ENCODE measurements around the gene CDC16. TPM values are rescaled to one million over a fixed set of nuclear protein-coding genes. Genes with fewer than 3 reads are reported as not detected.

The CDC16 gene
- total RNA-seq, 1 donor, result 27.4 TPM

DNA sequence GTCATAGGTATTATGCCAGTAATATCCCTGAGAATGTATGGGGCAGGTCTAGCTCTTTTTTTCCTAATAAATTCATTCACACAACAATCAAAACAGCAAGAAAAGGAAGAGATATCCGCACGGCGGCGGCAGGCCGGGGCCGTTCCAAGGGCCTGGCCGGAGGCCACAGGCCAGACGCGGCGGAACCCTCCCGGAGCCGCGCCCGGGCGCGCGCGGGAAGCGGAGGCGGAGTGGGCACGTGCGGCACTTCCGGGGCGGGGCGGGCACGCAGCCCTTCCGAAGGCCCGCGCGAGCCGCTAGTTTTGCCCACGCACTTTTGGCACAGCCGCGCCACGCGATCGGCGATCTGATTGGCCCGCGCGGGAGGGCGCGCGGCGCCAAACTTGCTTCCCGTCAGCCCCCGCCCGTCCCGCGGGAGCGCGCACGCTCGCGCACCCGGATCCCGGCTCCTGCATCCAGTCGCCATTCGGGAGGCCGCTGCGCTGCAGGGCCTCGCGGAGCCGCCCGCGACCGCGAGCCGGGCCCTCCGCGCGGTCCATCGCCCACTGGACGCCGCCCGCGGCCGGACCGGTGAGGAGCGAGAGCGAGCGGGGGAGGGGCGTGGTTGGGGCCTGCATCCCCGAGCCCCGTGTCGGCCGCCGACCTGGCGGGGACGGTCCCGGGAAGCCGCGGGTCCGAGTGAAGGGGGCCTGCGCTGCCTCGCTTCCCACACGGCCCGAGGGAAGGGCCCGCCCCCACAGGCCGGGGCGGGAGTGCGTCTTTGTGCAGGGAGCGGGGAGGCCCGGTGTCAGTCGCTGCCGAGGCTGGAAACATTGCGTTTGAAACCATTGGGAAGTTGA is 79.6 kb downstream of the CDC16 start, which contains the start of gene CHAMP1:
Gene CHAMP1, plus strand, starts transcription at position 430 of the 839 bp plus-strand sequence. CDS start 9,340 bp downstream, outside the sequence.
- Histone ChIP-seq H3K4me1 (ENCODE audit: insufficient read depth, low read length) (peaks cover 37% of the 10 kb centered on the region), H3K27me3 (ENCODE audit: insufficient read depth, low read length) (no peaks in the 10 kb centered on the region), H3K4me3 (ENCODE audit: low read length) (peak within 1 kb of the TSS; percentile 70), H3K9me3 (ENCODE audit: low read depth, low read length) (no peaks in the 10 kb centered on the region)

DNA sequence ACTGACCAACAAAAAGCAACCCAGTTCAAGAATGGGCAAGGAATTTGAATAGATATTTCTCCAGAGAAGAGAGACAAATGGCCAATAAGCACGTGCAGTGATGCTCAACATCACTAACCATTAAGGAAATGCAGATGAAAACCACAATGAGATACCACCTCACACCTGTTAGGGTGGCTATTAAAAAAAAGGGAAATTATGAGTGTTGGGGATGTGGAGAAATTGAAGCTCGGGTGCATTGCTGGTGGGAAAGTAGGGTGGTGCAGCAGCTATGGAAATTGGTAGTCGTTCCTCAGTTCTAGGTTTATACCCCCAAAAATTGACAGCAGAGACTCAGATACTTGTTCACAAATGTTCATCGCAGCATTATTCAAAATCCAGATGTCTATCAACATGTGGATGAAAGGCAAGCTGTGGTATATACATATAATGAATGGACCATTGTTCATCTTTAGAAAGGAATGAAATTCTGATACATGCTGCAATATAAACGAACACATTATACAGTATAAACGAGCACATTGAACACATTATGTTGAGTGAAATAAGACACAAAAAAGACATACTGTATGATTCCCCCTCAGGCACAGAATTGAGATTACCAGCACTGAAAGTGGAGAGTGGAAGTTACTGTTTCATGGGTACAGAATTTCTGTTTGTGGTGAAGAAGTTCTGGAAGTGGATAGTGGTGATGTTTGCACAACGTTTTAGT is 80.5 kb downstream of the CDC16 start:
- Histone ChIP-seq H3K27me3 (ENCODE audit: insufficient read depth, low read length) (no peaks in the 10 kb centered on the region), H3K4me1 (ENCODE audit: insufficient read depth, low read length) (peaks cover 40% of the 10 kb centered on the region), H3K4me3 (ENCODE audit: low read length) (peak overlapping the region; percentile 70), H3K9me3 (ENCODE audit: low read depth, low read length) (no peaks in the 10 kb centered on the region)

DNA sequence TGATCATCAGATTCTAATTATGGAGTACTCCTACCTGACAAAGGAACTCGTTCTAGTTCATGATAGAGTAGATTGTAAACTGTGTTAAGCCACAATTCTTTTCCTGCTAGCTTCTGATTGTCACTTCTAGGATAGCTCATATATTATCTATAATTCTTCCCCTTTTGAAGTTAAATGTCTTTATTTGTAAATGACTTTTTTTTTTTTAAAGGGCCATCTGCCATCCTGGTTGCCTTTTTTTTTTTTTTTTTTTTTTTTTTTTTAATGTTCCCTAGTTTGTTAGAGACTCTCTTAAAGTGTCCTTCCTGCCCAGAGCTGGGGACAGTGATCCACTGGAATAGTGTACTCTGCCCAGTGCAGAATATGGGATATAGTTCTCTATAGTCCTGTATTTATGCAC is 83.9 kb downstream of the CDC16 start:
- H3K4me1 ChIP-seq (ENCODE audit: insufficient read depth, low read length), result peaks cover 33% of the 10 kb centered on the region
- no peak overlapping the region for H3K4me3 ChIP-seq (ENCODE audit: low read length)
- no peaks in the 10 kb centered on the region for H3K9me3 ChIP-seq (ENCODE audit: low read depth, low read length)
- no peaks in the 10 kb centered on the region for H3K27me3 ChIP-seq (ENCODE audit: insufficient read depth, low read length)

DNA sequence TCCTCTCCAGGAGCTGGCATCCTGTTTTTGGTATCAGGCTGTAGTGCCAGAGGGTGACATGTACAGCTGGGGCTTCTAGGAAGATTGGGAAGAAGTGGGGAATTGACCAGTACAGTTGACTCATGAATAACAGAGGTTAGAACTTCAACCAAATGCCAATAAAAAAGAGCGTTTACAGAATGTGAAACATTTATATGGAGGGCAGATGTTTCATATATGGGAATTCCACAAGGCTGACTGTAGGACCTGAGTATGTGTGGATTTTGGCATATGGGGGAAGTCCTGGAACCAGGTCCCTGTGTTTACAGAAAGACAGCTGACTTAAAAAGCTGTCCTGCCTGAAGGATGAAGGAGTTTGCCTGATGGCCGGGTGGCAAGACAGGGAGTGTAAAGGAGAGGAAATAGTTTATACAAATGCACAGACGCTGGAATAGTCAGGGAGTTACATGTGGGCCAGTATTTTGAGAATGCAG is 84.8 kb downstream of the CDC16 start:
- Histone ChIP-seq H3K27me3 (ENCODE audit: insufficient read depth, low read length) (no peaks in the 10 kb centered on the region), H3K4me1 (ENCODE audit: insufficient read depth, low read length) (peaks cover 31% of the 10 kb centered on the region), H3K4me3 (ENCODE audit: low read length) (no peak overlapping the region)

DNA sequence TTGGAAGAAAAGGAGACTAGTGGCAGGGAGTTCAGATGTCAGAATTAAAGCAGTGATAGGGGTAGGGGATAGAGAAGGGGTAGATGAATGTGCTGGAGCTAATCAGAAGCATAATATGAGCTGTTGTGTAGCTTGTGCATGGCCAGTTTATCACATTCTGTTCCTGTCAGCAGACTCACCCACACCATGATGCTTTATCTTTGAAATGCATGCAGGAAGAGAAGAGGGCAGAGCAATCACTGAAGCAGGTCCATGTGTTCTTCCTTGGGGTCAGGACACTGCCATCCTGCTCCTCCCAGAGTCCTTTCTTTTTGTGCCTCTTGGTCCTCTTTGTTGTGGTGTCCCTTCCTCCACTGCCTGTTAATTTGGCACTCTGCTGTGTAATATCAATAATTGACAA is 85.4 kb downstream of the CDC16 start:
- H3K27me3 ChIP-seq (ENCODE audit: insufficient read depth, low read length), result no peaks in the 10 kb centered on the region
- H3K4me1 ChIP-seq (ENCODE audit: insufficient read depth, low read length), result peaks cover 35% of the 10 kb centered on the region

More for the DNA sequence above, 84.8 kb downstream of the CDC16 start:
- H3K9me3 ChIP-seq (ENCODE audit: low read depth, low read length), result no peaks in the 10 kb centered on the region

DNA sequence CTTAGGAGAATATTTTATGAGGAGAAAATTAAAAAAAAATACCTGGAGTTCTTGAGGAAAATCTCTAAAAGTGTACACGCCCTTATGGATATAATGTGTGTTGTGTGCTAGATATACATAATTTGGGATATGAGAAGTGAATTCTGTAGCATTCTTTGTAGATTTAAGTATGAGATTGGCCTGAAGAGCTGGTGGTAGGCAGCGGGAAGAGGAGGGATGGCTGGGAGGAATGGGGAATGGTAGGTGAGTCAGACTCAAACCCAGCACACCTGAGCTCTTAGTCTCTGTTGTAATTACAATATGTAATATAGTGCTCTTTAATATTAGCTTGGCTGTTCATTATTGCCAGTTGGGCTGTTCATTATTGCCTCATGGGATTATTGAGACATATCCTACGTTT is 86.6 kb downstream of the CDC16 start:
- H3K4me3 ChIP-seq (ENCODE audit: low read length), result no peak overlapping the region
- H3K9me3 ChIP-seq (ENCODE audit: low read depth, low read length), result no peaks in the 10 kb centered on the region
- no peaks in the 10 kb centered on the region for H3K27me3 ChIP-seq (ENCODE audit: insufficient read depth, low read length)
- H3K4me1 ChIP-seq (ENCODE audit: insufficient read depth, low read length), result peaks cover 34% of the 10 kb centered on the region

More for the DNA sequence above, 85.4 kb downstream of the CDC16 start:
- Histone ChIP-seq H3K9me3 (ENCODE audit: low read depth, low read length) (no peaks in the 10 kb centered on the region), H3K4me3 (ENCODE audit: low read length) (no peak overlapping the region)

Other genes with a start within 250 kb of the CDC16 start
- 78.9 TPM for gene RASA3, start 102.3 kb upstream of the CDC16 start, total RNA-seq
- 0.94 TPM for gene CFAP97D2, start 55.6 kb upstream of the CDC16 start, total RNA-seq
- 14.9 TPM for gene UPF3A, start 46.7 kb downstream of the CDC16 start, total RNA-seq
- 6.2 TPM for gene CHAMP1, start 79.6 kb downstream of the CDC16 start, total RNA-seq